HG03159 (cell line): ENCODE results near the gene TSPAN16.

Source experiments
- ATAC-seq: cut with Tn5 transposase; IDR thresholded peaks from one replicate; pipeline ENCODE4 v1.9.1; 2021; ENCODE audit warnings: mild to moderate bottlenecking, moderate library complexity; ENCODE audit not compliant: unreplicated experiment

TSPAN16 gene

GRCh38 chr19:11295665-11296245, at the start of gene TSPAN16:
Gene TSPAN16 (plus strand): TSS chr19:11296160. CDS start chr19:11296298, 138 bp downstream.
- ATAC-seq: no peak

GRCh38 chr19:11246941-11247340, 49.0 kb upstream of the TSPAN16 start:
- ATAC-seq: no peak

- ATAC-seq: no peak
Observed at GRCh38 chr19:11247391-11247790, 48.6 kb upstream of the TSPAN16 start.

- ATAC-seq: no peak
Observed at GRCh38 chr19:11247934-11248333, 48.0 kb upstream of the TSPAN16 start.

GRCh38 chr19:11248852-11249251, 47.1 kb upstream of the TSPAN16 start:
- ATAC-seq: no peak

- no peak for ATAC-seq
Observed at GRCh38 chr19:11251217-11251616, 44.7 kb upstream of the TSPAN16 start.

- no peak for ATAC-seq
Observed at GRCh38 chr19:11251650-11252314, 44.2 kb upstream of the TSPAN16 start.

- ATAC-seq: no peak
Observed at GRCh38 chr19:11252665-11253355, 43.1 kb upstream of the TSPAN16 start.

GRCh38 chr19:11254666-11255065, 41.3 kb upstream of the TSPAN16 start:
- no peak for ATAC-seq

GRCh38 chr19:11256189-11256588, 39.8 kb upstream of the TSPAN16 start:
- no peak for ATAC-seq

- no peak for ATAC-seq
Observed at GRCh38 chr19:11257846-11258380, 38.0 kb upstream of the TSPAN16 start.

GRCh38 chr19:11260996-11261395, 35.0 kb upstream of the TSPAN16 start:
- no peak for ATAC-seq

GRCh38 chr19:11261431-11261970, 34.5 kb upstream of the TSPAN16 start:
- no peak for ATAC-seq

GRCh38 chr19:11261971-11262839, 33.8 kb upstream of the TSPAN16 start, which contains the start of gene DOCK6:
Gene DOCK6 (minus strand): TSS chr19:11262524. CDS start chr19:11262440, 84 bp downstream.
- no peak for ATAC-seq

- ATAC-seq: no peak
Observed at GRCh38 chr19:11263726-11264125, 32.2 kb upstream of the TSPAN16 start.

GRCh38 chr19:11264452-11265176, 31.3 kb upstream of the TSPAN16 start:
- no peak for ATAC-seq

GRCh38 chr19:11265177-11265784, 30.7 kb upstream of the TSPAN16 start:
- no peak for ATAC-seq

- no peak for ATAC-seq
Observed at GRCh38 chr19:11265785-11266236, 30.1 kb upstream of the TSPAN16 start.

- ATAC-seq: no peak
Observed at GRCh38 chr19:11267316-11268085, 28.5 kb upstream of the TSPAN16 start.
